ENCODE data around the gene AGAP6. TPM values are rescaled to one million over a fixed set of nuclear protein-coding genes. Genes with fewer than 3 reads are reported as not detected.
"Not testable (repeated sequence)": the region's sequence is repeated elsewhere in the genome, so short reads cannot be mapped to it uniquely, and the experiment has no call there.

AGAP6 gene
- total RNA-seq, 1 experiment from 2014 or later: 13.4 TPM

DNA sequence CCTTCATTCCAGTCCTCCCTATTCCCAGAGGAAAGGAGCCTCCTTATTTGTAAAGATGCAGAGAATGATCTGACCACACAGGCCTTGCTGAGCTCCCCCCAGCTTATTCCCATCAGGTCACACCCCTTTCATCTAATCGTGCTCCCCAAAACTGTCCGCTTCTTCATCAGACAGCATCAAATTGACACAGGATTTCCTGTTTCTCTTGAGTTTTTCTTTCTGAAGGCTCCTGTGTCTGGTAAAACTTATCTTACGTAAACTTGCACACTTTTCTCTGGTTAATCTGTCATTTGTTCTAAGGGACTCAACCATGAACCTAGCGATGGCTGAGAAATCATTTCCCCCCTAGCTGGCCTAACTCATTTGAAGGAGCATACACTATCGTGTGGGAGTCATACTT is 59.4 kb downstream of the AGAP6 start:
- not testable (repeated sequence) for H4K20me1 ChIP-seq (ENCODE audit: control insufficient read depth, insufficient read depth, insufficient read length); H4K91ac ChIP-seq (ENCODE audit: insufficient read length, low read depth, low read length); H3K9ac ChIP-seq (ENCODE audit: extremely low read depth, insufficient read length, low read length); H2AK5ac ChIP-seq (ENCODE audit: insufficient read length, low read length); H2BK120ac ChIP-seq (ENCODE audit: low read depth, low read length, poor library complexity, severe bottlenecking); H3K9me3 ChIP-seq (ENCODE audit: control insufficient read depth, low read depth, low read length); DNase-seq; H4K8ac ChIP-seq (replicated peaks; ENCODE audit: insufficient read length, low read depth, low read length); H2BK5ac ChIP-seq (ENCODE audit: insufficient read length, low read length); H2BK12ac ChIP-seq (ENCODE audit: insufficient read length, low read depth, low read length); H3K4me3 Mint-ChIP-seq; H3K23ac ChIP-seq (ENCODE audit: insufficient read length, low read depth, low read length); H2BK20ac ChIP-seq (ENCODE audit: low read depth, low read length, poor library complexity, severe bottlenecking); H3K23me2 ChIP-seq (ENCODE audit: insufficient read length, low read depth, low read length, poor library complexity, severe bottlenecking); H3K27ac ChIP-seq (ENCODE audit: insufficient read length, low read depth, low read length); H3K18ac ChIP-seq (ENCODE audit: insufficient read length, low read depth, low read length); H3K36me3 Mint-ChIP-seq (ENCODE audit: insufficient read depth in 1 of 3, low read depth in 3 of 3); H3K4me1 Mint-ChIP-seq; H3K56ac ChIP-seq (ENCODE audit: insufficient read length, low read depth, low read length); H3T11ph ChIP-seq (ENCODE audit: low read length); H3K4ac ChIP-seq (ENCODE audit: low read depth, low read length); H3K4me2 ChIP-seq (ENCODE audit: insufficient read depth, insufficient read length, low read length); H3K27me3 Mint-ChIP-seq (ENCODE audit: low read depth); H3K14ac ChIP-seq (ENCODE audit: insufficient read depth, low read length); H2BK15ac ChIP-seq (ENCODE audit: low read depth, low read length); H2AFZ ChIP-seq (ENCODE audit: low read length); H3K9me3 Mint-ChIP-seq; H3K79me2 ChIP-seq (ENCODE audit: insufficient read depth, low read length); H3K27ac Mint-ChIP-seq; H4K5ac ChIP-seq (ENCODE audit: insufficient read length, low read depth, low read length); H3K79me1 ChIP-seq (ENCODE audit: insufficient read depth, low read depth, low read length, poor library complexity, severe bottlenecking); H3K4me1 ChIP-seq (ENCODE audit: insufficient read depth, low read length); H3K27me3 ChIP-seq (ENCODE audit: insufficient read depth, low read length)
- WGBS (ENCODE audit: extremely low coverage, insufficient read length, low lambda C conversion rate): no CpG with 5 or more reads among the region's 5 CpGs

DNA sequence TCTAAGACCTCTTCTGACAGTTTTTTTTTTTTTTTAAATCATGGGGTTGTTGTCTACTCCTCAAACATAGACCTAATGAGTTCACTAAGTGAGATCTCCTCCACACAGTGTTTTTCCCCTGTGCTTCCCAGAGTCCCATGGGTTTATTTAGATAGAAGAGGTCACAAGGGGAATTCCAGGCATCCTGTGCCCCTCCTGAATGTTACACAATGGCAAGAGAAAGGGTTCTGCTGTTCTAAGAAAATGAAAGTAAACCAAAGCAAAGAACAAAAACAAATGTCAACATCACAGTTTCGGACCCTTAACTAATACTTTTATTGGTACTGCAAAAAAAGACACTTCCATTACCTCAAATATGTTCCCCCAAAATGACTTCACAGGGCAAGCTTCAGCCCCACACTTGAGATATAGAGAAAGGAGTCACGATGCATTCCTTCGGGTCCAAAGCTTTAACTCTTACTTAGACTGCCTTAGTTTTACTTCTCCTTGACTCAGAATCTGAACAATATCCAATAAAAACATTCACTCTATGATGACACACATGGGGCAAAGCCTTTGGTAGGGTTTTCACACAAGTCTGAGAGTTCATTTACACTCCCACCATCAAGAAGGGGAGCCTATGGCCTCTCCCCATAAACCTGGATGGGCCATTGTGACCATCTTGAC is 63.9 kb downstream of the AGAP6 start:
- not testable (repeated sequence) for H4K8ac ChIP-seq (replicated peaks; ENCODE audit: insufficient read length, low read depth, low read length); H2BK15ac ChIP-seq (ENCODE audit: low read depth, low read length); H4K20me1 ChIP-seq (ENCODE audit: control insufficient read depth, insufficient read depth, insufficient read length); H3K79me1 ChIP-seq (ENCODE audit: insufficient read depth, low read depth, low read length, poor library complexity, severe bottlenecking); H3K18ac ChIP-seq (ENCODE audit: insufficient read length, low read depth, low read length); H3K9ac ChIP-seq (ENCODE audit: extremely low read depth, insufficient read length, low read length); H2AK5ac ChIP-seq (ENCODE audit: insufficient read length, low read length); H3K27me3 Mint-ChIP-seq (ENCODE audit: low read depth); H3K27me3 ChIP-seq (ENCODE audit: insufficient read depth, low read length); H3K4me1 ChIP-seq (ENCODE audit: insufficient read depth, low read length); H3T11ph ChIP-seq (ENCODE audit: low read length); H3K23me2 ChIP-seq (ENCODE audit: insufficient read length, low read depth, low read length, poor library complexity, severe bottlenecking); H2BK12ac ChIP-seq (ENCODE audit: insufficient read length, low read depth, low read length); H3K56ac ChIP-seq (ENCODE audit: insufficient read length, low read depth, low read length); H4K91ac ChIP-seq (ENCODE audit: insufficient read length, low read depth, low read length); H3K27ac Mint-ChIP-seq; H3K4me2 ChIP-seq (ENCODE audit: insufficient read depth, insufficient read length, low read length); H3K9me3 Mint-ChIP-seq; H3K36me3 Mint-ChIP-seq (ENCODE audit: insufficient read depth in 1 of 3, low read depth in 3 of 3); H3K27ac ChIP-seq (ENCODE audit: insufficient read length, low read depth, low read length); H2BK5ac ChIP-seq (ENCODE audit: insufficient read length, low read length); H2BK120ac ChIP-seq (ENCODE audit: low read depth, low read length, poor library complexity, severe bottlenecking); DNase-seq; H3K23ac ChIP-seq (ENCODE audit: insufficient read length, low read depth, low read length); H3K4me3 Mint-ChIP-seq; H3K4me1 Mint-ChIP-seq; H3K79me2 ChIP-seq (ENCODE audit: insufficient read depth, low read length); H4K5ac ChIP-seq (ENCODE audit: insufficient read length, low read depth, low read length); H2AFZ ChIP-seq (ENCODE audit: low read length); H3K4ac ChIP-seq (ENCODE audit: low read depth, low read length); H3K9me3 ChIP-seq (ENCODE audit: control insufficient read depth, low read depth, low read length); H2BK20ac ChIP-seq (ENCODE audit: low read depth, low read length, poor library complexity, severe bottlenecking); H3K14ac ChIP-seq (ENCODE audit: insufficient read depth, low read length)
- no CpG with 5 or more reads among the region's 3 CpGs for WGBS (ENCODE audit: extremely low coverage, insufficient read length, low lambda C conversion rate)
